Activated CD4-positive, alpha-beta T cell treated with anti-CD3 and anti-CD28 coated beads, Interleukin-2, amount 10 ng/mL, durations not matched to agents 24 days and 14 days (primary cell): ENCODE data around the gene TRAM2. TPM values are rescaled to one million over a fixed set of nuclear protein-coding genes. Genes with fewer than 3 reads are reported as not detected.

ENCODE experiments used
- total RNA-seq: library from RNA; stranded (reverse); gene quantifications from 2 replicates; pipeline ENCODE4 v1.2.3, GENCODE V29; 2022

Gene TRAM2
- total RNA-seq, 1 donor from 2014 or later: 2.6 TPM

Other genes with a start within 250 kb of the TRAM2 start
- 4.5 and 4.8 TPM in 2 replicates for gene PAQR8, start 214.9 kb downstream of the TRAM2 start, total RNA-seq
- 1.5 and 1.7 TPM in 2 replicates for gene EFHC1, start 156.7 kb downstream of the TRAM2 start, total RNA-seq
- gene TMEM14A, start 94.1 kb upstream of the TRAM2 start, total RNA-seq: 12.7 and 13.0 TPM in 2 replicates
- gene GSTA2, start 186.4 kb upstream of the TRAM2 start, total RNA-seq: not detected in 2 replicates
- not detected in 2 replicates for gene GSTA1, start 226.8 kb upstream of the TRAM2 start, total RNA-seq